ENCODE results near the gene TMEM243.

TMEM243 gene

GRCh38 chr7:87154166-87154565 is 65.4 kb downstream of the TMEM243 start:
- no peak for FAIRE-seq

- FAIRE-seq, result no peak
Observed at GRCh38 chr7:87152897-87153641, 66.5 kb downstream of the TMEM243 start.

DNA sequence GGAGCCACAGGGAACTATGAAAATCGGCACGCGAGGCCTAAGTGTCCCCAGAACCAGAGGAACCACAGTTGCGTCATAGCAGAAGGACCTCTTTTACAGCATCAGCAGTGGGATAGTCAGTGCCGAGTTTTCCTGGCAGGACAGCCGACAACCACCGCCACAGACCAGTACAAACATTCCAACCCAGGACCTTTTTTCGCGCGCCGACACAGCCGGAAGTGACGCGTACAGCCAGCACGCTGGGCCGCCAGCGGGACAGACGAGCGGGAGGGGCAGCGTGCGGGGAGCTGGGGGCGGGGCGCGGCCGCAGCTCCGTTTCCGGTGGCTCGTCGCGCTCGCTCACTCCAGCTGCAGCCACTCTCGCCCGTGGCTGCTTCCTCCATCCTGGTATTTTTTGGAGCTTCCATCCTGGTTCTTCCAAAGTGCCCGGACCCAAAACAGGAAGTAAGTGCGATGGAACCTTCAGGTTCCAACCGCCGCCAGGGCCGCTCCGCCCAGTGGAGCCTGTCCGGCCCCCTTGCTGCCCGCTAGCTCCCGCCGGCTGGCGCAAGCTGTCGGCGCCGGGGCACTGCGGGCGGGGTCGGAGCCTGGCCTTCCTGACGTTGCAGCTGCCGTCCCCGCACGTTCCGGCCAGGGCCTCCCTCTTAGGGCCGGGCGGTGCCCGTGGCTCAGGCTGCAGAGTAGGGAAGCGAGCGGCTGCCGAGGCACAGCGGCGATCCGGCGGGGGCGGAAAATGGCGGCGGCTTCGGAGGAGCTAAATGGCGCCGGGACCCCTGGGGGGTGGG is 67.2 kb downstream of the TMEM243 start, which contains the start of gene DMTF1:
Gene DMTF1 (plus strand): TSS at position 342 of the 785 bp plus-strand sequence. CDS start 12,489 bp downstream, outside the sequence.
- FAIRE-seq, result peak; percentile 64

DNA sequence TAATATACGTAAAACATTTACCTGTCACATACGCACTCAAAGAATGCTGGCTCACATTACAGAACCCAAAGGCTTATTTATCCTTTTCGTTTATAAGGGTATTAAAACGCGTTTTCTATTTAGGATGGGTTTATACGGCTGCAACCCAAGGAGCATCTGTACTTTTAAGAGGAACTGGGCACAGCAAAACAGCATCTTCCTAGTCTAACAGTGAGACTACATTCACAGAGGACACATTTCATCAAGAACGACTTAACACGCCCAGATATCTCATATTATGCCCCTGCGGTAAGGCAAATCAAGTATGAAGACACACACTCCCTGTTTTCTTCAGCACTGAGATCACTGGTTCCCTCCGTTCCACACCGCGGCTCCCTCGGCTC is 67.8 kb downstream of the TMEM243 start:
- no peak for FAIRE-seq

GRCh38 chr7:87151002-87151728 is 68.4 kb downstream of the TMEM243 start:
- no peak for FAIRE-seq

DNA sequence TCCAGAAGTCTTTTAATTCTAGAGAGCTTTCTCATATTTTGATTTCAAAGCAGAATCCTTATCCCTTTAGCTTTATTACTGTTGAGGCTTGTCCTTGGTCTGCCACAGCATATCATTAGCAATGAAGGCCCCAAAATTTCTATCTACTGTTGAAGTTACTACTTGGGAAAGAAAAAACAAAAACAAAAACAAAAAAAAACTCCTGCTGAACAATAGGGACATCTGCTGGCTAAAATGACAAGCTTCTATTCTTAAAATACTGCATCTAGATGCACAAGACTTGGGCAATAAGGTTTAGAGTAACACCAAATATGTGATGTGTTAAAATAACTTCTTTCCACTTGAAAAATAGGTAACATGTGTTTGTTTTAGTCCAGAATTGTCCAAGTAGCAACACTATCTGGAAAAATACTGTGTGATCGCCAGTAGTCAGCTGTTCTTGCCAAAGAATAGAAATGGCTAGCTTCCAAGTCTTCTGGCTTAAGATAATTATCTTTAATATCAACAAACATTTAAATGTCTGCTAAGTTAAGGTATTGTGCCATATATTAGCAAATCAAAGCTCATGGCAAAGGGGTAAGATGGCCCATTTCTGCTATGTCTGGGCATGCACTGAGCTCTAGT is 71.1 kb downstream of the TMEM243 start:
- peak; percentile 88 for FAIRE-seq

DNA sequence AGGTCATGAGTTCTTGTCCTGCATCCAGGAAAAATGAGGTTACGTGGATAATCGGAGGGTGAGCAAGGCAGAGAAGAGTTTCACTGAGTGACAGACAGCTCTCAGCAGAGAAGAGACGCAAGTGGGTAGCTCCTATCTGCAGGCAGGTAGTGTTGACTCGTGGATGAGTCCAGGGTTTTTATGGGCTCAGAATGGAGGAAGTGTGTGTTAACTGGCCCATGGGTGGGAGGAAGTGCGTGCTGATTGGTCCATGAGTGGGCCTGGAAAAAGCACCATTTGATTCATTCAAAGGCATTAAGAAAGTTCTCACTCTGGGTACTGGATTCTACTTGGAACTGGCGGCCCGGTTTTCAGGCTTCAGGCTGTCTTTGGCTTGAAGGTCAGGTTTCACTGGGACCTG is 72.0 kb downstream of the TMEM243 start:
- FAIRE-seq, result no peak

DNA sequence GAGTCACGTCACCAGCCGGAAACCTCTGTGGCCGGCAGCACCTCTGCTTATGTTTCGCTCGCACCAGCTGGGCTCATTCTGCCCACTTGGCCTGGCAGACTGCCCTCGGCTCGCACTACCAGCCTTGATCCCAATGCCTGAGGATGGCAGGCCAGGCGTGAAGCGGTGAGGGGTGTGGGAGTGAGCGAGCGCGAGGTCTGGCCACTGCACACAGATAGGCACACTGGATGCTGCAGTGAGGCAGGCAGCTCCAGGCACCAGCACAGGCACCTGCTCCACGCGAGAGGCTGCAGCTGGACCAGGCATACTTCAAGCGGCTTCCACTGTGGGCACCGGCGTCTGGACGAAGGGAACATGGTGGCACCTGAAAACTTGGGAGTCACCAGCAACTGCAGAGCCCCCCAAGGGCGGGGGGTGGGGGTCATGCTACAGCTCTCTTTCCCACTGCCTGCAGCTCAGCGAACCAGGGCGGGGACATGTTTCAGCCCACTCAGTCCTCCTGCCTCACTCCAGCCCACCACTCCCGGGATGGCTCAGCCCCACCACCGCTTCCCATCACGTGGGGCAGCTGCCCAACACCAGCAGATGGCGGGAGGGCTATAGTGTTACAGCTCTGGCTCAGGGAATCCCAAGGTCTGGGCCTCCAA is 72.7 kb downstream of the TMEM243 start:
- FAIRE-seq, result no peak
